Gastroesophageal sphincter (tissue), 4 donors: ENCODE data around the gene WDR18. TPM values are rescaled to one million over a fixed set of nuclear protein-coding genes. Genes with fewer than 3 reads are reported as not detected.
"Not testable (repeated sequence)": the region's sequence is repeated elsewhere in the genome, so short reads cannot be mapped to it uniquely, and the experiment has no call there.

Experiments used
- ATAC-seq: fragments of 150-250 bp; one replicate; pipeline ENCODE4 v1.9.1; 2016; ENCODE audit warnings: mild to moderate bottlenecking, moderate library complexity
- H3K27ac ChIP-seq, 4 donors: fragments of 200-600 bp; sonication (generic) in 3 of 4; 1 replicate in 3 of 4; 2 replicates in 1 of 4; pipeline ENCODE4 v1.5.1; 2016 to 2019
- H3K27me3 ChIP-seq: fragments of 200-600 bp; sonication (generic); one replicate; pipeline ENCODE4 v1.5.1; 2019
- H3K36me3 ChIP-seq, 2 donors: fragments of 200-600 bp; sonication (generic); one replicate each; pipeline ENCODE4 v1.5.1; 2019; ENCODE audit warnings: control low read depth in 1 of 2
- H3K4me1 ChIP-seq, 3 donors: fragments of 200-600 bp; sonication (generic); 1 replicate in 2 of 3; 2 replicates in 1 of 3; pipeline ENCODE4 v1.5.1; 2016 to 2019; ENCODE audit warnings: control low read depth in 2 of 3
- H3K4me3 ChIP-seq, 2 donors: fragments of 200-600 bp; sonication (generic); one replicate each; pipeline ENCODE4 v1.5.1; 2019; ENCODE audit warnings: mild to moderate bottlenecking in 1 of 2, moderate library complexity in 1 of 2
- H3K9me3 ChIP-seq, 3 donors: fragments of 200-600 bp; sonication (generic); one replicate each; pipeline ENCODE4 v1.5.1; 2017 to 2019; ENCODE audit warnings: control low read depth in 2 of 3
- EP300 ChIP-seq: sonication (generic); formaldehyde crosslinking; IDR thresholded peaks from one replicate; pipeline ENCODE4 v1.6.1; 2017; ENCODE audit warnings: antibody characterized with exemption, mild to moderate bottlenecking
- POLR2A ChIP-seq, 2 donors: fragments of 450-650 bp; IDR thresholded peaks; one replicate each; pipeline ENCODE4 v1.6.1; 2017; ENCODE audit warnings: antibody characterized with exemption in 2 of 2, mild to moderate bottlenecking in 2 of 2, moderate library complexity in 1 of 2
- POLR2AphosphoS5 ChIP-seq: sonication (generic); formaldehyde crosslinking; IDR thresholded peaks from one replicate; pipeline ENCODE4 v1.6.1; 2017; ENCODE audit warnings: antibody characterized with exemption
- WGBS, 2 donors: methylation state at CpG; one replicate each; pipeline ENCODE4 v1.1.5; 2018; ENCODE audit warnings: low coverage in 1 of 2; 5-methylcytosine and 5-hydroxymethylcytosine counted together
- total RNA-seq, 4 donors: library from RNA; depleted of rRNA; stranded (reverse); fragments of >200 nt; gene quantifications; one replicate each; pipeline ENCODE4 v1.1.0, GENCODE V29; 2016
- TF ChIP-seq, protein P1 (sequence below), 4 experiments: fragments of 200-600 bp in 2 of 4; fragments of 450-650 bp in 2 of 4; sonication (generic) in 1 of 4; IDR thresholded peaks; one replicate each; pipeline ENCODE4 v1.5.1; 2017 to 2019; ENCODE audit warnings: antibody characterized with exemption in 4 of 4, mild to moderate bottlenecking in 2 of 4, moderate library complexity in 2 of 4

Gene WDR18
- total RNA-seq, 4 donors from 2014 or later: 7.2 to 43.9 (median 20.1) TPM

DNA sequence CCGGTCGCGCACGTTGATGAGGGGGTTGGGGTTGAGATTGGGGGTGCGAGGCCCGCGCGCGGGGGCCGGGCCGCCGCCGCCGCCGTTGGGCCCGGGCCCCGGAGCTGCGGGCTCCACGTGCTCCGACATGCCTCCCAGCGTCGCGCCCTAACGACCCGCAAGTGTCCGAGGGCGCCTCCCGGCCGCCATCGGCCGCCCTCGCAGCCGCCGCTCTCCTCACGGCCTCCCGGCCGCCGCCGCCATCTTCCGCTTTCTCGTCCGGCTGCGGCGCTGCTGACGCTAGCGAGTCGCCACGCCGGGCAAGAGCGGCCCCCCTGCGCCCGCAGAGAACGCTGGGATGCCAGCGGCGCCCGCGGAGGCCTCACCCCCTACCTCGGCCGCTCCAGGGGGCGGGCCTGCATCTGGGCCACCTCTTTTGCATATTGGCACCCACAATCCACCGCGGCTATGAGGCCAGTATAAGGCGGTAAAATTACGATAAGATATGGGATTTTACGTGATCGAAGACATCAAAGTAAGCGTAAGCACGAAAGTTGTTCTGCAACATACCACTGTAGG lies 36.8 kb downstream of the WDR18 start, which contains the start of gene TMEM259:
TMEM259 (minus strand) TSS at position 256 of the 558 bp plus-strand sequence; CDS start at position 129, 127 bp downstream.
- ATAC-seq: peak; percentile 92
- TF ChIP-seq, protein P1, sequence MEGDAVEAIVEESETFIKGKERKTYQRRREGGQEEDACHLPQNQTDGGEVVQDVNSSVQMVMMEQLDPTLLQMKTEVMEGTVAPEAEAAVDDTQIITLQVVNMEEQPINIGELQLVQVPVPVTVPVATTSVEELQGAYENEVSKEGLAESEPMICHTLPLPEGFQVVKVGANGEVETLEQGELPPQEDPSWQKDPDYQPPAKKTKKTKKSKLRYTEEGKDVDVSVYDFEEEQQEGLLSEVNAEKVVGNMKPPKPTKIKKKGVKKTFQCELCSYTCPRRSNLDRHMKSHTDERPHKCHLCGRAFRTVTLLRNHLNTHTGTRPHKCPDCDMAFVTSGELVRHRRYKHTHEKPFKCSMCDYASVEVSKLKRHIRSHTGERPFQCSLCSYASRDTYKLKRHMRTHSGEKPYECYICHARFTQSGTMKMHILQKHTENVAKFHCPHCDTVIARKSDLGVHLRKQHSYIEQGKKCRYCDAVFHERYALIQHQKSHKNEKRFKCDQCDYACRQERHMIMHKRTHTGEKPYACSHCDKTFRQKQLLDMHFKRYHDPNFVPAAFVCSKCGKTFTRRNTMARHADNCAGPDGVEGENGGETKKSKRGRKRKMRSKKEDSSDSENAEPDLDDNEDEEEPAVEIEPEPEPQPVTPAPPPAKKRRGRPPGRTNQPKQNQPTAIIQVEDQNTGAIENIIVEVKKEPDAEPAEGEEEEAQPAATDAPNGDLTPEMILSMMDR (IDR thresholded peaks at IDR 0.05): peak in 2 of 4 experiments; percentile 9 to 29
- TF ChIP-seq POLR2A (IDR thresholded peaks at IDR 0.05): peak; percentile 77 to 87
- no peak for TF ChIP-seq EP300
- peak; percentile 63 for TF ChIP-seq POLR2AphosphoS5
- H3K36me3 ChIP-seq: peaks cover 0 to 5% of the 10 kb centered on the region in 2 donors
- H3K27me3 ChIP-seq: no peaks in the 10 kb centered on the region
- H3K27ac ChIP-seq: peak within 1 kb of the TSS; percentile 98 to 99 (median 99)
- peaks cover 0 to 72% (median 49%) of the 10 kb centered on the region in 3 donors for H3K4me1 ChIP-seq
- no peaks in the 10 kb centered on the region for H3K9me3 ChIP-seq
- peak within 1 kb of the TSS; percentile 73 to 85 for H3K4me3 ChIP-seq
- 0 to 2% methylated on average over 4 to 6 of the region's 68 CpGs for WGBS, 2 donors

DNA sequence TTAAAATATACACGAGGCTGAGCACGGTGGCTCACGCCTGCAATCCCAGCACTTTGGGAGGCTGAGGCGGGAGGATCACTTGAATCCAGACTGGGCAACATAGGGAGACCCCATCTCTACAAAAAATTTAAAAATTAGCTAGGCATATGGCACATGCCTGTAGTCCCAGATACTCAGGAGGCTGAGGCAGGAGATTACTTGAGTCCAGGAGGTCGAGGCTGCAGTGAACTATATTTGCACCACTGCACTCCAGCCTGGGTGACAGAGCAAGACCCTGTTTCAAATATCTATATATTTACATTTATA lies 39.7 kb downstream of the WDR18 start:
- not testable (repeated sequence) for H3K27me3 ChIP-seq, ATAC-seq, H3K9me3 ChIP-seq, H3K36me3 ChIP-seq, H3K4me3 ChIP-seq
- 73 to 79% methylated on average over 5 of the region's 5 CpGs for WGBS, 2 donors
- Histone ChIP-seq H3K27ac (peak overlapping the region in 2 of 4 donors; percentile 99), H3K4me1 (peaks cover 0 to 72% (median 25%) of the 10 kb centered on the region in 3 donors)

DNA sequence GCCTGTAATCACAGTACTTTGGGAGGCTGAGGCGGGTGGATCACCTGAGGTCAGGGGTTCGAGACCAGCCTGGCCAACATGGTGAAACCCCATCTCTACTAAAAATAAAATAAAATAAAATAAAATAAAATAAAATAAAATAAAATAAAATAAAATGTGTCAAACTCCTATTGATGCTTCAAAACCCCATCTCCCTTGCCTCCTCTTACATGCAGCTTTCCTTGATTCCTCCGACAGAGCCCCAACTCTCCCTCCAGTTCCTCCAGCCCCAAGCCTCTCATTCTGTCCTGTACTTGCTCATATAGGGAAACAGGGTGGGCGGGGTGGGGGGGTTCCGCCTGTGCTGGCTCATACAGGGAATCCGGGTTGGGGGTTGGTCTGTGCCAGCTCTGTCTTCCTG lies 40.9 kb downstream of the WDR18 start:
- not testable (repeated sequence) for H3K36me3 ChIP-seq, H3K4me3 ChIP-seq, H3K9me3 ChIP-seq, H3K27me3 ChIP-seq, ATAC-seq
- peaks cover 0 to 72% (median 20%) of the 10 kb centered on the region in 3 donors for H3K4me1 ChIP-seq
- peak overlapping the region; percentile 96 to 99 (median 98) for H3K27ac ChIP-seq
- 79 to 100% methylated on average over 1 to 6 of the region's 6 CpGs for WGBS, 2 donors

DNA sequence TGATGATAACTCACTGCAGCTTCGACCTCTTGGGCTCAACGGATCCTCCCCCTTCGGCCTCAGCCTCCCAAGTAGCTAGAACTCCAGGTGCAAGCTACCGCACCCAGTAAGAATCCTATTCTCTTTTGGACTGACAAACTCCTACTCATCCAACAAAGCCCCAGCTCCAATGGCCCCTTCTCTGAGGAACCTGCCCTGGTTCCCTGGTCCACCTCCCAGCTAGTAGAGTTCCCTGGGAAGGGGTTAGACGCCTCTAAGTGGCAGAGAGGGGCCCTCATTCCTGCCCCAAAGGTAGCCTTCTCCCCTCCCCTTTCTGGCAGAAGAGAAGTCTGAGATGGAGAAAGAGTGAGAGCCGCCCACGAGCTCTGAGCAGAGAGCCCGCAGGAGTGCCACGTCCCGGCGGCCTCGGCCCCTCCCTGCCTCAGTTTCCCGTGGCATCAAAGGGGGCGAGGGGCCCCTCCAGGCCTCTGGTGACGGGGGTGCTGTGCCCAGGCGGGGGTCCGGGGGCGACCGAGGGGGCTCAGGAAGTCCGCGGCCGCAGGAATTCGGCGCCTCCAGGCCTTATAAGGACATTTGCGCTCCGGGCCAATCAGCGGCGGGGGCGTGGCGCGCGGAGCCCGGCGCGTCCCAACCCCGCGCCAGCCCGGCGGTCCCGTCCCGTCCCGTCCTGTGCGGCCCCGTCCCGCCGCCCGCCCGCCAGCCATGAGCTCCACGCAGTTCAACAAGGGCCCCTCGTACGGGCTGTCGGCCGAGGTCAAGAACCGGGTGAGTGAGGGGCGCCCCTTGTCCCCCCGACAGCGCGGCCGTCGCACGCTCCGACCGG lies 42.0 kb downstream of the WDR18 start, which contains the start of gene CNN2:
CNN2 (plus strand) TSS at position 649 of the 823 bp plus-strand sequence; CDS start at position 703, 54 bp downstream.
- Histone ChIP-seq H3K27me3 (peaks cover 4% of the 10 kb centered on the region), H3K4me3 (peak within 1 kb of the TSS; percentile 82 to 95), H3K4me1 (peaks cover 0 to 79% (median 21%) of the 10 kb centered on the region in 3 donors), H3K27ac (peak within 1 kb of the TSS; percentile 96 to 99 (median 98)), H3K36me3 (peaks cover 0 to 6% of the 10 kb centered on the region in 2 donors), H3K9me3 (no peaks in the 10 kb centered on the region)
- TF ChIP-seq POLR2AphosphoS5 (peak; percentile 97), EP300 (no peak), POLR2A (IDR thresholded peaks at IDR 0.05) (peak; percentile 97 to 98)
- TF ChIP-seq, protein P1 (IDR thresholded peaks at IDR 0.05): no peak
- peak; percentile 76 for ATAC-seq
- 42 to 69% methylated on average over 3 to 5 of the region's 63 CpGs for WGBS, 2 donors

DNA sequence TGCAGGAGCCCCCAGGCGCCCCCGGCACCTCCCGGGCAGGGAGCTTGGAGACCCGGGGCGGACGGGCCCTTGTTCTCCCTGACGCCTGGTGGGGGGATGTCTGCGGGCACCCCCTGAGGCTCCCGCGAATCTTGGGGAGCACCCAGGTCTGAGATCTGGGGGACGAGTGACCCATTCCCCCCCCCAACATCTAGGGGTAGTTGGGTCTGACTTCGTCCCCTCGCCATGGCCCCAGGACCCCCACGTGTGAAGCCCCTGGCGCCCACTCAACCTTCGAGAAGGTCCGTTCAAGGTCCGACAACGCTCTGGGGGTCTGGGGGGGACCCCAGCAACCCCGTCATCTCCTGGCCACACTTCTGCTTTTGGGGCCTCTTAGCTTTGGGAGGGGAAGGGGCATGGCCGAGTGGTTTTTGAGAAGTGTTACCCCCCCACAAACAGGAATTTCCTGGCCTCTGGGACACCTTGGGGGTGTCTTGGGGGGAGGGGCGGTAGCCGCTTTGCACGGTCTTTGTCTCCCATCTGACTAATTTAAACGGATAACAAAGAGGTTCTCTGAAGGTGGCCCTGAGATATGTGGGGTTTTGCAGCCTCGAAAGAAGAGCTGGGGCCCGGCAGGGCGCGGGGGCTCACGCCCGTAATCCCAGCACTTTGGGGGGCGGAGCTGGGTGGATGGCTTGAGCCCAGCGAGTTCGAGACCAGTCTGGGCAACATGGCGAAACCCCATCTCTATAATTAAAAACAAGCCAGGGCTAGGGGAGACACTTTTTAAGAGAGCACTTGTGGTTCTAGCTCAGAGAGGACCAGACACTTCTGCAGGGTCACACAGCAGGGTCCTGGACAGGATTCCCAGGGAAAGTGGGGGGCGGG lies 42.9 kb downstream of the WDR18 start:
- TF ChIP-seq EP300 (no peak), POLR2AphosphoS5 (no peak), POLR2A (IDR thresholded peaks at IDR 0.05) (no peak)
- TF ChIP-seq, protein P1 (IDR thresholded peaks at IDR 0.05): no peak
- Histone ChIP-seq H3K27ac (peak overlapping the region; percentile 96 to 99 (median 98)), H3K36me3 (peaks cover 0 to 13% of the 10 kb centered on the region in 2 donors), H3K9me3 (no peaks in the 10 kb centered on the region), H3K4me1 (peaks cover 0 to 74% (median 16%) of the 10 kb centered on the region in 3 donors), H3K27me3 (peaks cover 4% of the 10 kb centered on the region), H3K4me3 (peak overlapping the region; percentile 82 to 95)
- ATAC-seq: no peak
- 0 to 2% methylated on average over 9 to 10 of the region's 36 CpGs for WGBS, 2 donors
